ENCODE measurements around the gene SORCS1.

- TF ChIP-seq CAMTA2 (CRISPR knock-in tag; IDR thresholded peaks at IDR 0.05; ENCODE audit: borderline replicate concordance) (no peak), KMT2A (CRISPR knock-in tag; IDR thresholded peaks at IDR 0.05) (no peak), EP300 (IDR thresholded peaks at IDR 0.05; ENCODE audit: low read depth in 2 of 2, low read length in 2 of 2) (no peak), EP300 (CRISPR knock-in tag; IDR thresholded peaks at IDR 0.05; ENCODE audit: borderline replicate concordance) (no peak), FOXJ3 (CRISPR knock-in tag; IDR thresholded peaks at IDR 0.05; ENCODE audit: borderline replicate concordance) (no peak), HHEX (CRISPR knock-in tag; IDR thresholded peaks at IDR 0.05) (no peak), PRPF4 (IDR thresholded peaks at IDR 0.05; ENCODE audit: low read depth, low read length, poor library complexity, severe bottlenecking) (no peak), ZNF484 (CRISPR knock-in tag; IDR thresholded peaks at IDR 0.05; ENCODE audit: borderline replicate concordance, low read depth) (no peak), CHD2 (IDR thresholded peaks at IDR 0.05; ENCODE audit: low read depth, low read length) (no peak), NR3C1 (CRISPR knock-in tag; IDR thresholded peaks at IDR 0.05) (no peak), DMTF1 (CRISPR knock-in tag; IDR thresholded peaks at IDR 0.05) (no peak), PHF5A (CRISPR knock-in tag; IDR thresholded peaks at IDR 0.05; ENCODE audit: low read depth, unreplicated experiment) (no peak), RAD21 (CRISPR knock-in tag; IDR thresholded peaks at IDR 0.05) (no peak), TGIF2 (CRISPR knock-in tag; IDR thresholded peaks at IDR 0.05) (no peak), ZNF570 (CRISPR knock-in tag; IDR thresholded peaks at IDR 0.05; ENCODE audit: borderline replicate concordance) (no peak)
Observed at GRCh38 chr10:106557053-106557452, 607.5 kb downstream of the SORCS1 start.

Data from HepG2 (cell line).